ENCODE measurements around the gene ITGB4.

- TF ChIP-seq CTCF (IDR thresholded peaks at IDR 0.05) (peak; percentile 54 to 87 (median 78)), EP300 (IDR thresholded peaks at IDR 0.05) (no peak), POLR2A (IDR thresholded peaks at IDR 0.05) (peak in 1 of 4 donors; percentile 33), POLR2AphosphoS5 (IDR thresholded peaks at IDR 0.05) (no peak)
These were observed 32.5 kb downstream of the ITGB4 start for GRCh38 chr17:75753514-75754377.

All from upper lobe of left lung (tissue), 4 donors.